Brain pericyte (primary cell): ENCODE results near the gene TSPAN5.

Source experiments
- DNase-seq: peaks from one replicate; pipeline ENCODE4 v3.0.0-alpha.2; 2012; ENCODE audit warnings: low read depth, low spot score

TSPAN5 gene

GRCh38 chr4:98643755-98644154, 14.7 kb downstream of the TSPAN5 start:
- no peak for DNase-seq

GRCh38 chr4:98642991-98643426, 15.4 kb downstream of the TSPAN5 start:
- DNase-seq, result no peak

GRCh38 chr4:98641906-98642668, 16.3 kb downstream of the TSPAN5 start:
- no peak for DNase-seq

GRCh38 chr4:98641376-98641775, 17.0 kb downstream of the TSPAN5 start:
- no peak for DNase-seq

GRCh38 chr4:98639523-98639922, 18.9 kb downstream of the TSPAN5 start:
- no peak for DNase-seq

- DNase-seq, result no peak
These were observed 19.3 kb downstream of the TSPAN5 start for GRCh38 chr4:98639108-98639507.

GRCh38 chr4:98638661-98639060, 19.8 kb downstream of the TSPAN5 start:
- DNase-seq, result no peak

GRCh38 chr4:98634061-98634460, 24.4 kb downstream of the TSPAN5 start:
- DNase-seq, result no peak

- DNase-seq, result no peak
These were observed 25.3 kb downstream of the TSPAN5 start for GRCh38 chr4:98633159-98633558.

GRCh38 chr4:98632258-98632657, 26.2 kb downstream of the TSPAN5 start:
- DNase-seq, result no peak

GRCh38 chr4:98631506-98631905, 26.9 kb downstream of the TSPAN5 start:
- no peak for DNase-seq

GRCh38 chr4:98630737-98631454, 27.5 kb downstream of the TSPAN5 start:
- DNase-seq, result no peak

GRCh38 chr4:98627531-98628257, 30.7 kb downstream of the TSPAN5 start:
- DNase-seq, result peak; percentile 70

GRCh38 chr4:98626350-98626749, 32.1 kb downstream of the TSPAN5 start:
- DNase-seq, result peak; percentile 75

GRCh38 chr4:98625920-98626319, 32.5 kb downstream of the TSPAN5 start:
- no peak for DNase-seq

GRCh38 chr4:98625399-98625798, 33.0 kb downstream of the TSPAN5 start:
- no peak for DNase-seq

GRCh38 chr4:98624642-98625041, 33.8 kb downstream of the TSPAN5 start:
- DNase-seq, result no peak

- DNase-seq, result no peak
These were observed 34.3 kb downstream of the TSPAN5 start for GRCh38 chr4:98624144-98624543.

- DNase-seq, result no peak
These were observed 35.1 kb downstream of the TSPAN5 start for GRCh38 chr4:98623126-98623802.

- DNase-seq, result no peak
These were observed 38.2 kb downstream of the TSPAN5 start for GRCh38 chr4:98620087-98620784.

GRCh38 chr4:98619180-98619579, 39.2 kb downstream of the TSPAN5 start:
- no peak for DNase-seq
